Thyroid gland (tissue), 4 donors: ENCODE results near the gene GEN1.

Source experiments
- CTCF ChIP-seq, 6 experiments: fragments of 200-600 bp in 3 of 6; fragments of 450-650 bp in 3 of 6; sonication (generic) in 3 of 6; IDR thresholded peaks; one replicate each; pipeline ENCODE4 v1.5.1; 2016 to 2019; ENCODE audit warnings: antibody characterized with exemption in 6 of 6, mild to moderate bottlenecking in 2 of 6, inconsistent platforms in 1 of 6, moderate library complexity in 1 of 6
- POLR2A ChIP-seq, 2 donors: fragments of 450-650 bp; IDR thresholded peaks; one replicate each; pipeline ENCODE4 v1.6.1; 2017; ENCODE audit warnings: antibody characterized with exemption in 2 of 2, mild to moderate bottlenecking in 2 of 2, moderate library complexity in 1 of 2

GRCh38 chr2:17813010-17813741 is 59.2 kb downstream of the GEN1 start:
- TF ChIP-seq POLR2A (IDR thresholded peaks at IDR 0.05) (no peak), CTCF (IDR thresholded peaks at IDR 0.05) (no peak)
